CD4-positive, alpha-beta T cell (primary cell): Measurements from ENCODE around the gene PSME3IP1. TPM values are rescaled to one million over a fixed set of nuclear protein-coding genes. Genes with fewer than 3 reads are reported as not detected.

Source experiments
- ATAC-seq: fragments of 200-7000 bp; cut with Tn5 transposase; one replicate; pipeline ENCODE4 v1.10.0; 2022; ENCODE audit warnings: mild to moderate bottlenecking; ENCODE audit not compliant: poor library complexity
- CTCF ChIA-PET: fragments of 350-600 bp; sonication (Branson Sonifier 250); formaldehyde crosslinking; loops from one replicate; lab custom pipeline; 2021; ENCODE audit warnings: antibody characterized with exemption, inconsistent platforms; lab: Charles Lee
- POLR2A ChIA-PET: fragments of 350-600 bp; sonication (Branson Sonifier 250); formaldehyde crosslinking; loops from one replicate; lab custom pipeline; 2021; ENCODE audit warnings: antibody characterized with exemption, inconsistent platforms; lab: Charles Lee
- DNase-seq, 14 experiments: peaks; one replicate each; pipeline ENCODE4 v3.0.0-alpha.2; 2013 to 2020; ENCODE audit warnings: mixed read lengths in 2 of 14
- H3K27ac ChIP-seq, 2 donors: one replicate each; pipeline versions ENCODE4 v1.5.1 to v1.7.0; 2013; ENCODE audit warnings: low read length in 2 of 2, low read depth in 1 of 2, mild to moderate bottlenecking in 1 of 2
- H3K27me3 ChIP-seq, 2 experiments: 1 replicate in 1 of 2; 2 replicates in 1 of 2; pipeline versions ENCODE4 v1.6.1 to v1.7.0; 2013; ENCODE audit warnings: low read length in 2 of 2, control low read depth in 1 of 2, mild to moderate bottlenecking in 1 of 2, moderate library complexity in 1 of 2; ENCODE audit not compliant: insufficient read depth in 2 of 2, control insufficient read depth in 1 of 2
- H3K36me3 ChIP-seq: one replicate; pipeline ENCODE4 v1.6.1; 2013; ENCODE audit warnings: low read length, control low read depth; ENCODE audit not compliant: insufficient read depth
- H3K4me1 ChIP-seq: one replicate; pipeline ENCODE4 v1.6.1; 2013; ENCODE audit warnings: low read length, control low read depth; ENCODE audit not compliant: insufficient read depth
- H3K4me3 ChIP-seq: one replicate; pipeline ENCODE4 v1.5.1; 2013; ENCODE audit warnings: mild to moderate bottlenecking, low read length, moderate library complexity
- H3K9me3 ChIP-seq, 2 experiments: 1 replicate in 1 of 2; 2 replicates in 1 of 2; pipeline versions ENCODE4 v1.6.1 to v1.7.0; 2013; ENCODE audit warnings: low read length in 2 of 2, mild to moderate bottlenecking in 2 of 2, control low read depth in 1 of 2, moderate library complexity in 1 of 2; ENCODE audit not compliant: control insufficient read depth in 1 of 2, insufficient read depth in 1 of 2
- H3K27ac Mint-ChIP-seq: one replicate; pipeline ENCODE4 v1.8.0; 2020; ENCODE audit warnings: mixed read lengths
- H3K27me3 Mint-ChIP-seq: one replicate; pipeline ENCODE4 v1.8.0; 2021; ENCODE audit warnings: mixed read lengths
- H3K36me3 Mint-ChIP-seq: one replicate; pipeline ENCODE4 v1.8.0; 2021; ENCODE audit warnings: low read depth, mixed read lengths
- H3K4me1 Mint-ChIP-seq: one replicate; pipeline ENCODE4 v1.8.0; 2021; ENCODE audit warnings: low read depth, mixed read lengths
- H3K4me3 Mint-ChIP-seq: one replicate; pipeline ENCODE4 v1.8.0; 2020; ENCODE audit warnings: mild to moderate bottlenecking, mixed read lengths
- H3K9me3 Mint-ChIP-seq: one replicate; pipeline ENCODE4 v1.8.0; 2020; ENCODE audit warnings: mixed read lengths
- intact Hi-C, 2 experiments: fragments of 100-400 bp; cut with DNase I in 1 of 2; cut with micrococcal nuclease in 1 of 2; formaldehyde crosslinking; loops; one replicate each; pipeline versions ENCODE4 v1.15.1 to v1.9.0; 2023 to 2025; cut with DNase I, micrococcal nuclease
- total RNA-seq, 174 experiments: library from RNA in 2 of 174; stranded (reverse) in 2 of 174; gene quantifications; one replicate each; pipeline ENCODE4 v1.2.3 and lab custom pipeline; 2021 to 2026
- TF ChIP-seq, protein P1 (sequence below): fragments of 200-600 bp; IDR thresholded peaks from one replicate; pipeline ENCODE4 v1.8.0; 2022; ENCODE audit warnings: antibody characterized with exemption, mild to moderate bottlenecking

PSME3IP1 gene
- total RNA-seq, 2 experiments from 2014 or later, result 77.1 to 77.9 TPM

DNA sequence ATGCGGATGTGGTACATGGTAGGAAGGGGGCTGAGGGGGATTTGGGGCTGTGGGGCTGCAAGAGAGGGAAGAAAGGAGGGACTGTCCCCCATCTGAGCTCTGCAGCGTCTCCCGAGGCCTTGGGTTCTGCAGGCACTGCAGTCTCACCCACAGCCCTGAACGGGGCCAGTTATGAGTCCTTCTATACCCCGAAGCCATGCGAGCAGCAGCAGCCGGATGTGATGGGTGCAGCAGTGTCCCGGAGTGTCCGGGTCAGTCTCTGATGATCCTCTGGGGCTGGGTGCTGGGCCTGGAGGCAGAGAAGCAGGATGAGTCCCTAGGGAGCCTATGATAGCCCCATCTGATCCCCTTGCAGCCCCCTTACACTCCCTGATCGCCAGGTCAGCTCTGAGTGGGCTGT, 52.0 kb downstream of the PSME3IP1 start:
- Mint-ChIP-seq H3K4me3 (peak overlapping the region; percentile 91), H3K4me1 (peaks cover 81% of the 10 kb centered on the region), H3K27ac (peak overlapping the region; percentile 88), H3K36me3 (no peaks in the 10 kb centered on the region), H3K9me3 (no peaks in the 10 kb centered on the region), H3K27me3 (no peaks in the 10 kb centered on the region)
- ChIA-PET CTCF (no interaction called here), POLR2A (no interaction called here)
- Histone ChIP-seq H3K27me3 (no peaks in the 10 kb centered on the region), H3K4me3 (peak overlapping the region; percentile 47), H3K27ac (peak overlapping the region; percentile 62 to 78), H3K4me1 (peaks cover 83% of the 10 kb centered on the region), H3K9me3 (no peaks in the 10 kb centered on the region), H3K36me3 (no peaks in the 10 kb centered on the region)
- TF ChIP-seq, protein P1, sequence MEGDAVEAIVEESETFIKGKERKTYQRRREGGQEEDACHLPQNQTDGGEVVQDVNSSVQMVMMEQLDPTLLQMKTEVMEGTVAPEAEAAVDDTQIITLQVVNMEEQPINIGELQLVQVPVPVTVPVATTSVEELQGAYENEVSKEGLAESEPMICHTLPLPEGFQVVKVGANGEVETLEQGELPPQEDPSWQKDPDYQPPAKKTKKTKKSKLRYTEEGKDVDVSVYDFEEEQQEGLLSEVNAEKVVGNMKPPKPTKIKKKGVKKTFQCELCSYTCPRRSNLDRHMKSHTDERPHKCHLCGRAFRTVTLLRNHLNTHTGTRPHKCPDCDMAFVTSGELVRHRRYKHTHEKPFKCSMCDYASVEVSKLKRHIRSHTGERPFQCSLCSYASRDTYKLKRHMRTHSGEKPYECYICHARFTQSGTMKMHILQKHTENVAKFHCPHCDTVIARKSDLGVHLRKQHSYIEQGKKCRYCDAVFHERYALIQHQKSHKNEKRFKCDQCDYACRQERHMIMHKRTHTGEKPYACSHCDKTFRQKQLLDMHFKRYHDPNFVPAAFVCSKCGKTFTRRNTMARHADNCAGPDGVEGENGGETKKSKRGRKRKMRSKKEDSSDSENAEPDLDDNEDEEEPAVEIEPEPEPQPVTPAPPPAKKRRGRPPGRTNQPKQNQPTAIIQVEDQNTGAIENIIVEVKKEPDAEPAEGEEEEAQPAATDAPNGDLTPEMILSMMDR, result no peak
- intact Hi-C loops, result no loop called here
- peak in 2 of 14 experiments; percentile 19 to 32 for DNase-seq
- no peak for ATAC-seq

DNA sequence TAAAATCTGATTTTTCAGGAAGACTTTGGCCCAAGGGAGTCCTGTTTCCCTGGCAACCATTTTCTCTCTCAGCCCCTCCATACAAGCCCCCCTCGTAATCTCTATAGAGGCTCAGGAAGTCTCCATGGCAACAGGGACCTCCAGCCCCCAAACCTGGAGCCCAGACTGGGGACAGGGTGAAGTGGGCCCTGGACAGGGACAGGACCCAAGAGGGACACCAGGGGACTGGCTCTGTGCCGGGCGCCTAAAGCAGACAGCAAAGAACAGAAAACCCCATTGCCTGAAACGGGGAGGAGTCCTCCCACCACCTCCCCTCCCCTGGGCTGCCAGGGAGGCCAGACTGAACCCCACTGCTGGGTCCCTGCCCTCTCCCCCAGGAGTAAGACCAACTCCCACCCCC, 52.8 kb downstream of the PSME3IP1 start:
- DNase-seq (no peak), ATAC-seq (no peak)
- H3K27me3 ChIP-seq, result no peaks in the 10 kb centered on the region
- peak overlapping the region; percentile 33 to 44 for H3K27ac ChIP-seq
- POLR2A ChIA-PET, result no interaction called here
- Mint-ChIP-seq H3K4me1 (peaks cover 80% of the 10 kb centered on the region), H3K27ac (peak overlapping the region; percentile 88), H3K36me3 (no peaks in the 10 kb centered on the region), H3K9me3 (no peaks in the 10 kb centered on the region), H3K4me3 (peak overlapping the region; percentile 20), H3K27me3 (no peaks in the 10 kb centered on the region)
- H3K4me3 ChIP-seq, result no peak overlapping the region
- peaks cover 91% of the 10 kb centered on the region for H3K4me1 ChIP-seq
- H3K9me3 ChIP-seq, result no peaks in the 10 kb centered on the region
- TF ChIP-seq, protein P1, result no peak
- intact Hi-C loops, result no loop called here
- H3K36me3 ChIP-seq, result no peaks in the 10 kb centered on the region
- CTCF ChIA-PET, result no interaction called here

DNA sequence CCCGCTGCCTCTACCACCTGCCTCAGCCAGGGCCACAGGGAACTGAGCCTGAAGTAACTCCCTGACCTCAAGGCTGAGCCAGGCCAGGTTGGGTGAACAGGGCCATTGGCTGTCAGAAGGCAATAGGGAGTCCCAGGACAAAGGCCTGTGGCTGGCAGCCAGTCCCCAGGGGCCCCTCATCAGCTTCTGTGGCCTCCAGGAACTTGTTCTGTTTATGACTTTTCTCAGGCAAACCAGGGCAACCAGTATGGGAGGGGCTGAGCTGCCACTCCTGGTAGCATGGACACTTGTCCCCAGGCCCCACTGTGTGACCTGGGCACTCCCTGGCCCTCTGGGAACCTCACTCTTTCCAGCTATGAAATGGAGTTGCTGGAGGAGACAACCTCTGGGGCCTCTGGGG, 53.4 kb downstream of the PSME3IP1 start:
- Mint-ChIP-seq H3K9me3 (no peaks in the 10 kb centered on the region), H3K4me1 (peaks cover 82% of the 10 kb centered on the region), H3K27ac (peak overlapping the region; percentile 88), H3K36me3 (no peaks in the 10 kb centered on the region), H3K27me3 (no peaks in the 10 kb centered on the region), H3K4me3 (peak overlapping the region; percentile 45)
- ATAC-seq, result no peak
- Histone ChIP-seq H3K4me3 (no peak overlapping the region), H3K36me3 (no peaks in the 10 kb centered on the region), H3K27me3 (no peaks in the 10 kb centered on the region), H3K9me3 (no peaks in the 10 kb centered on the region), H3K4me1 (peaks cover 92% of the 10 kb centered on the region), H3K27ac (peak overlapping the region; percentile 33 to 44)
- POLR2A ChIA-PET, result no interaction called here
- intact Hi-C loops, result no loop called here
- DNase-seq, result no peak
- CTCF ChIA-PET, result no interaction called here
- TF ChIP-seq, protein P1, result no peak
